Keratinocyte (primary cell): Measurements from ENCODE around the gene HPN. TPM values are rescaled to one million over a fixed set of nuclear protein-coding genes. Genes with fewer than 3 reads are reported as not detected.
"Not testable (repeated sequence)": the region's sequence is repeated elsewhere in the genome, so short reads cannot be mapped to it uniquely, and the experiment has no call there.

Experiments
- DNase-seq: peaks from one replicate; pipeline ENCODE4 v3.0.0-alpha.2; 2011; ENCODE audit warnings: low read depth, missing footprints, low spot score
- FAIRE-seq: peaks from 2 replicates; lab custom pipeline; 2011; peaks lifted over from hg19 to GRCh38; lab: Jason Lieb, UNC
- H2AFZ ChIP-seq: 2 replicates; pipeline ENCODE4 v1.6.0; 2012; ENCODE audit warnings: low read length, control low read depth, inconsistent platforms; ENCODE audit not compliant: control insufficient read depth
- H3K27ac ChIP-seq: 2 replicates; pipeline ENCODE4 v1.5.1; 2011; ENCODE audit warnings: low read length; ENCODE audit not compliant: control insufficient read depth, insufficient read depth
- H3K27me3 ChIP-seq: 3 replicates; pipeline ENCODE4 v1.6.0; 2011; ENCODE audit warnings: low read length; ENCODE audit not compliant: control insufficient read depth, insufficient read depth; ENCODE audit errors: extremely low read depth
- H3K36me3 ChIP-seq, 2 experiments: 2 replicates in 1 of 2; 3 replicates in 1 of 2; pipeline ENCODE4 v1.5.1; 2011; ENCODE audit warnings: low read length in 2 of 2, mild to moderate bottlenecking in 1 of 2; ENCODE audit not compliant: control insufficient read depth in 2 of 2, insufficient read depth in 2 of 2; ENCODE audit errors: extremely low read depth in 1 of 2
- H3K4me1 ChIP-seq: 3 replicates; pipeline ENCODE4 v1.5.1; 2011; ENCODE audit warnings: low read length; ENCODE audit not compliant: control insufficient read depth, insufficient read depth; ENCODE audit errors: extremely low read depth
- H3K4me2 ChIP-seq: 3 replicates; pipeline ENCODE4 v1.6.0; 2011; ENCODE audit warnings: low read depth, low read length; ENCODE audit not compliant: control insufficient read depth, insufficient read depth; ENCODE audit errors: extremely low read depth
- H3K4me3 ChIP-seq, 3 experiments: fragments of 200-600 bp in 1 of 3; sonication (generic) in 1 of 3; 2 replicates in 2 of 3; 3 replicates in 1 of 3; pipeline ENCODE4 v1.5.1; 2011 to 2016; ENCODE audit warnings: low read length in 3 of 3, mild to moderate bottlenecking in 3 of 3, control low read depth in 2 of 3, inconsistent platforms in 1 of 3, low read depth in 1 of 3, mixed read lengths in 1 of 3, mixed run types in 1 of 3, moderate library complexity in 1 of 3; ENCODE audit not compliant: control insufficient read depth in 2 of 3, insufficient read depth in 2 of 3; ENCODE audit errors: extremely low read depth in 1 of 3
- H3K79me2 ChIP-seq: 2 replicates; pipeline ENCODE4 v1.6.0; 2012; ENCODE audit warnings: low read length; ENCODE audit not compliant: control insufficient read depth, insufficient read depth
- H3K9ac ChIP-seq: 3 replicates; pipeline ENCODE4 v1.6.0; 2011; ENCODE audit warnings: low read length; ENCODE audit not compliant: control insufficient read depth, insufficient read depth; ENCODE audit errors: extremely low read depth
- H3K9me1 ChIP-seq: 3 replicates; pipeline ENCODE4 v1.6.0; 2011; ENCODE audit warnings: low read length; ENCODE audit not compliant: control insufficient read depth, insufficient read depth; ENCODE audit errors: extremely low read depth
- H3K9me3 ChIP-seq: 2 replicates; pipeline ENCODE4 v1.5.1; 2012; ENCODE audit warnings: low read depth, low read length; ENCODE audit not compliant: control insufficient read depth
- H4K20me1 ChIP-seq: 3 replicates; pipeline ENCODE4 v1.6.0; 2011; ENCODE audit warnings: low read length; ENCODE audit not compliant: control insufficient read depth, insufficient read depth; ENCODE audit errors: extremely low read depth
- CTCF ChIP-seq, 3 experiments: IDR thresholded peaks in 1 of 3; conservative IDR thresholded peaks in 1 of 3; optimal IDR thresholded peaks in 1 of 3; 2 replicates in 2 of 3; 3 replicates in 1 of 3; pipeline versions ENCODE3 to v1.5.1; 2011; ENCODE audit warnings: low read length in 3 of 3, mild to moderate bottlenecking in 3 of 3, moderate library complexity in 2 of 3, control low read depth in 1 of 3, inconsistent platforms in 1 of 3; ENCODE audit not compliant: insufficient read depth in 2 of 3; ENCODE audit errors: extremely low read depth in 1 of 3
- EZH2 ChIP-seq: IDR thresholded peaks from one replicate; pipeline ENCODE4 v1.6.1; 2012; ENCODE audit warnings: inconsistent platforms, mild to moderate bottlenecking, low read length, moderate library complexity
- dilution Hi-C: fragments of 300-500 bp; cut with MboI; formaldehyde crosslinking; loops from one replicate; pipeline ENCODE4 v1.7.0; 2020; ENCODE audit warnings: low sequenced_read_pairs; ENCODE audit not compliant: extremely low pct_ligation_motif_present
- polyA plus RNA-seq, 5 experiments: library from polyadenylated mRNA; depleted of rRNA in 3 of 5; stranded (reverse) in 3 of 5; stranded (forward) in 1 of 5; unstranded in 1 of 5; fragments of >200 nt; gene quantifications; 1 replicate in 1 of 5; 2 replicates in 3 of 5; 3 replicates in 1 of 5; pipeline versions ENCODE4 v1.2.1 to v1.2.3, GENCODE V29; 2011 to 2012; ENCODE audit warnings: missing spikeins in 2 of 5, low read depth in 1 of 5, low replicate concordance in 1 of 5

HPN gene
- polyA plus RNA-seq, 1 donor (not counting 4 experiments of a cell fraction or from before 2014, with no cell fraction given), result not detected

GRCh38 chr19:35103614-35104013 is 62.1 kb downstream of the HPN start:
- H3K79me2 ChIP-seq, FAIRE-seq, H3K9me3 ChIP-seq, DNase-seq, H4K20me1 ChIP-seq, H3K36me3 ChIP-seq, H3K27me3 ChIP-seq, H3K9ac ChIP-seq, H3K4me3 ChIP-seq, H3K9me1 ChIP-seq, H2AFZ ChIP-seq, dilution Hi-C loops, H3K27ac ChIP-seq, H3K4me2 ChIP-seq: not testable (repeated sequence)
- H3K4me1 ChIP-seq, result peaks cover 19% of the 10 kb centered on the region

- dilution Hi-C loops, result no loop called here
Observed at GRCh38 chr19:35104361-35104760, 62.8 kb downstream of the HPN start.

More at GRCh38 chr19:35104361-35104760, 62.8 kb downstream of the HPN start:
- H3K4me2 ChIP-seq, result no peak overlapping the region
- no peak overlapping the region for H2AFZ ChIP-seq
- no peak overlapping the region for H3K4me3 ChIP-seq
- H3K9me3 ChIP-seq, result no peaks in the 10 kb centered on the region
- no peak for FAIRE-seq
- H3K4me1 ChIP-seq, result peaks cover 20% of the 10 kb centered on the region
- H3K9ac ChIP-seq, result no peak overlapping the region
- no peaks in the 10 kb centered on the region for H3K79me2 ChIP-seq
- H3K27ac ChIP-seq, result no peak overlapping the region
- TF ChIP-seq CTCF (optimal IDR thresholded peaks at IDR 0.05 in 1 of 3, IDR thresholded peaks at IDR 0.05 in 1 of 3, conservative IDR thresholded peaks at IDR 0.05 in 1 of 3; ENCODE audit: extremely low read depth in 1 of 3, insufficient read depth in 2 of 3, low read length in 3 of 3) (no peak), EZH2 (no peak)
- no peaks in the 10 kb centered on the region for H3K36me3 ChIP-seq
- no peaks in the 10 kb centered on the region for H3K27me3 ChIP-seq
- H4K20me1 ChIP-seq, result no peaks in the 10 kb centered on the region
- no peak for DNase-seq
- no peaks in the 10 kb centered on the region for H3K9me1 ChIP-seq
